Dermis blood vessel endothelial cell (primary cell): ENCODE data around the gene SIL1. TPM values are rescaled to one million over a fixed set of nuclear protein-coding genes. Genes with fewer than 3 reads are reported as not detected.
"Not testable (repeated sequence)": the region's sequence is repeated elsewhere in the genome, so short reads cannot be mapped to it uniquely, and the experiment has no call there.

ENCODE experiments used
- DNase-seq: peaks from one replicate; pipeline ENCODE4 v3.0.0; 2010
- total RNA-seq: library from RNA; depleted of rRNA; stranded (reverse); fragments of >200 nt; gene quantifications from 2 replicates; pipeline ENCODE4 v1.2.3, GENCODE V29; 2014

The SIL1 gene
- total RNA-seq, 1 donor from 2014 or later, result 58.0 TPM

DNA sequence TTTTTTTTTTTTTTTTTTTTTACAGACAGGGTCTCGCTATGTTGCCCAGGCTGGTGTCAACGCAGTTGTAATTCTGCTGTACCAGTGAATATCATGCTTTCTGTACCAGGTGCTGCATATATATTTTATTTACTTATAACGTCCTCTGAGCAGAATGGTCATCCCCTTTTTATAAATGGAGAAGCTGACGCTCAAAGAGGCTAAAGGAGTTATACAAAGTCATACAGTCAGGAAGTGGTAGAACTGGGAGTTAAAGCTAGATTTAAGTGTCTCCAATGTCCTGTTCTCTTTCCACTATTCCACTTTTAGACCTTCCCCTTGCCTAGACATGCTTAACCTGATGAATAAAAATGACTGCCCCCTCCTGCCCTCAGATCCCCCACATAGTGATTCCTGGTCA is 1.2 kb upstream of the SIL1 start:
- DNase-seq, result no peak

DNA sequence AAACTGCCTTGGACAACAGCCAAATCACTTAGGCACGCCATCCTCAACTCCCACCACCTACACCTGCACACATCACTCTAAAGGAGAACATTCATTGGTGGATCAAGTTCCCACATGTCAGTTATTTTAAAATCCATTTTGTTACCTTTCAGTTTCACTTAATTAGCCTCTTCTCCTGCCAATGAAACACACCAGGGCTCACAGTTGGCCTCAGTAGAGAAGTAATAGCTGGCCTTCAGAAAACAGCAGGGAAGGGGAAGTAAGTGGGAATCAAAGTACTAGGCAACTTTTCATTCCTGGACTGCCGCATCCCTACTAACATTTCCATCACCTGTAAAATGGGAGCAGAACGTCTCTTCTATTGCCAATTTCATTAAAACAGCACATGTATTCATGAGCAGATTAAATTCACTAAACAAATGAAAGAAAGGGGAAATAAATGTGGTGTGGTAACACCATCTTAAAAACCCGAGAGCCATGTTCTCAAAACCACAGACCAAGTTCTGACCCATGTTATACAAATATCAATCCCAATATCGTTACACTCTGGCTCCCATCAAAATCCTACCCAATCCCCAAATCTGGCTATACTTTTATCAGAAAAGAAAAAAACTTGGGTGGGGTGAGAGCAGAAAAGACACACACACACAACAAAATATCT is 1.7 kb downstream of the SIL1 start:
- no peak for DNase-seq

DNA sequence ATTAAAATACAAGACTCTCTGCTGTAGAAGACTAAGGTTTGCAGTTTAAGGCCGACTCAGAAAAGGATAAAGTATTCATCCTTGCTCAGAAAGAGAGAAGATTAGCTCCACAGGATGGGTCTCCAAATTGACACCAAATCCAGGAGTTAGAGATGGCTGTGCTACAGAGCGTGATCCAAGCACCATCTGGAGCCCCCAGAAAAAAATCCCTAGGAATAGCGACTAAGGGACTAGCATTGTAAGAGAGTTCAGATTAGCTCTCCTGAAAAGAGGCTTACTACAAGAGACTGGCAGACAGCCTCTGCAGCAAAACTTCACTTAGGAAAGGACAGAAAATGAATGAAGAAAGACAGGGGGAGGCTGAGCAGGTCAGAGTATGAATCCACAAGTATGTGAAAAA is 3.7 kb downstream of the SIL1 start:
- no peak for DNase-seq

DNA sequence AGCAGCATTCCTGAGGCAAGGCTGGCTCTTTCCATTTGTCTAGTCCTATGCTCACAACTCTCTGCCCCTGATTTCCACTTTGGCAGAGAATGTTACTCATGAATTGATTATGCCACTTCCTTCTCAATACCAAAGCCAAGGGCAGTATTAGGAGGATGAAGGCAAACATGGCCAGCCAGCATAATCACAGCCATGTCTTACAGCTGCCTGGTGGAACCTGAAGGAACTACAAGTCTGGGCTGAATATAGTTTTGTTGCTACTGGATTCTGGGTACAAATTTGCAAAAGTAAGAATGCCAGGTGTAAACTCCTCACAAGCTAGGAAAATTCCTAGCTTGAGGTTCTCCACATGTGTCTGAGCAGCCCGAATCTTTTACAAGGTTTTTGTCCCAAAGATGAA is 4.2 kb downstream of the SIL1 start:
- peak; percentile 32 for DNase-seq

DNA sequence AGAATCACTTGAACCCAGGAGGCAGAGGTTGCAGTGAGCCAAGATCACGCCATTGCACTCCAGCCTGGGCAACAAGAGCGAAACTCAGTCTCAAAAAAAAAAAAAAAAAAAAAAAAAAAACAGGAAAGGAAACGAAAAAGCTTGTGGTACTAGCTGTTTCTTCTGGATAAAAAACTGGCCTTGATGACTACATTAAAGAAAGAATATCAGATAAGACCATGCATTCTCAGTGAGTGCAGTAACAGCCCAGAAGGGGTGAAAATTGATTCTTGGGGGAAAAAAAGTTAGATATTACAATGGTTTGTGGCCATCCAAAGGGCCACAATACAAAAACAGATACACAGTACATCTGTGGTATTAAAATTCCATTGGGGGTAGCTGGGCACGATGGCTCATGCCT is 5.3 kb downstream of the SIL1 start:
- not testable (repeated sequence) for DNase-seq

DNA sequence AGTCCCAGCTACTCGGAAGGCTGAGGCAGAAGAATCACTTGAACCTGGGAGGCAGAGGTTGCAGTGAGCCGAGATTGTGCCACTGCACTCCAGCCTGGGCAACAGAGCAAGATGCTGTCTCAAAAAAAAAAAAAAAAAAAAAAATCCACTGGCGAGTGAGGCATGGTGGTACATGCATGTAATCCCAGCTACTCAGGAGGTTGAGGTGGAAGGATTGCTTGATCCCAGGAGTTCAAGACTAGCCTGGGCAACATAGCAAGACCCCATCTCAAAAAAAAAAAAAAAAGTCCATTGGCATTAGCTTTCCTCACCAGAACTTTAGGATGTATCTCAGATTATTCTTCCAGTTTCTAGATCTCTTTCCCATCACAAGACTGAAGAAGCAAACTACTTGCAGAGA is 6.2 kb downstream of the SIL1 start:
- not testable (repeated sequence) for DNase-seq

DNA sequence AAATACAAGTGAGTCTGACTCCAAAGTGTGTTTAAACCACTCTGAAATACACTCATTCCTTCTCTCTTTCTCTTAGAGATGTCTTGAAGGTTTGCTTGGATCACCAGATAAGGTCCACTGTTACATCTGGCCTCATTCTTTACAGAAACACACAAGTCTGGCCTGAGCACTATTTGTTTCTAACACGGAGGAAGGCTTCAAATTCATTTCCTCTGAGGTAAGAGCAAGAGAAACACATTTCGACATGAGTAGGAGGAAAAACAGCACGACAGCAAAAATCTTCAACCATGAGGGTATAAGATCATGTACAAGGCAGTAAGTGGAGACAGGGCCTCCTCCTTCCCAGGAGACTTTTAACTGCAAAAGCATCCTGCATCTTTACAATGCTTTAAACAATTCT is 8.0 kb downstream of the SIL1 start:
- peak; percentile 32 for DNase-seq

DNA sequence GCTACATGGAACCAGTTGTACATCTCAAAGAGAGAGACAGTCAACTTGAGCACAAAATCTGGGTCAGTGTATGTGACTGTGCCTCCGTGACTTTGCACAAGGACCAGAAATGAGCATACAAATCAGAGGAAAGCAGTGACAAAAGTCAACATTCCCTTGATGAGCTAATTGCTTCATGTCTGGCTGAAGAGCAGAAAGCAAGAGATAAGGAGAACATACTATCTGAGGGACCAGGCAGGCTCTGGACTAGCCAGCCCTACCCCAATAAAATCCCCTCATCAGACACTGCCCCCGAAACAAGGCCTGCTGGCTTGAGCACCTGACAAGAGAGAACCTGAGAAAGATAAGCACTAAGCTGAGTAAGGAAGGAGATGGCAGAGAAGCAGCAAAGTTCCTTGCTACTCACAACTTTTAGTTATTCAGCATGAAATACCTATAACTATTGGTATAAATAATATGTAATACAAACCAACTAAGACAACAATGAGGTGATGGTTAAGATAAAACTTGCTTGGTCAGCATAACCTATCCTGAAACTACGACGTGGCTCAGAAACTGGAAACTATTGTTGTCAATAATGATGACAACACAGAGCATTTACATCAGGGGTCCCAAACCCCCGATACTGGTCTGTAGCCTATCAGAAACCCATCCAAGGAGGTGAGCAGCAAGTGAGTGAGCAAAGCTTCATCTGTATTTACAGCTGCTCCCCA is 9.5 kb downstream of the SIL1 start:
- DNase-seq, result no peak

DNA sequence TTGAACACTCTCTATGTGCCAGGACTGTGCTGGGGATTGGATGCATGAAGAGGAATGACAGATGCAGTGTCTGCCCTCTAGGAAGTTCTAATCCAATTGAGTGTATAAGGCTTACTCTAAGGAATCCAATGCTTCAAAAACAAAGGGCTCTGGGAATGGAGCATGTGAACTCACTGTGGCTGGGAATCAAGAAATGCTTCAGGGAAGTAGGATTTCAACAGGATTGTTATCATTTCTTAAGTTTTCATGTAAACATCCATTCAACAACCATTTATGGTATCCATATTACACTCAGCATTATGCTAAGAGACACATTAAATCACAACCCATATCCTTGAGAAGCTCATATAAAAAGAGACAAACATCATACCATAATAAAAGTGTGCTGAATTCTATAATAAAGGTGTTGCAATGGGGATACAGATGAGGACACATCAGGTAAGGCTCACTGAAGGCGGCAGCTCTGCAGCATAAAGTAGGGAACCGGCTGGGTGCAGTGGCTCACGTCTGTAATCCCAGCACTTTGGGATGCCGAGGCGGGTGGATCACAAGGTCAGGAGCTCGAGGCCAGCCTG is 11.3 kb downstream of the SIL1 start:
- no peak for DNase-seq

DNA sequence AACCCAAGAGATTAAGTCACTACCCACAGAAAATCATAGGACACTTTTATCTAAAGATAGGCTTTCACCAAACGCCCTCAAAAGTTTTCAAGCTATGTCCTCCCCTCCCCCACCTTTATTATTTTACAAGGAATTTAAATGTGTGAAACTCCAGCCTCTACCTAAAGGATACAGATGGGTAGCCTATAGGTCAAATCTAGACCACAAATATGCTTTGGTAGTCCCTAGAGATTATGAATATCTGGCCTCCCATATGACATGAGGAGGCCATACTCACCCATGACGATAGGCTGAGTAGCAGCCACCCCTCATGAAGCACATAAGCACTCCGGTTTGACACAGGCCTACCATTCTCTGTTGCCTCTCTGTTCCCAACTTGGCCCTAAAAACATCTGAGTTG is 11.9 kb downstream of the SIL1 start:
- DNase-seq, result no peak

DNA sequence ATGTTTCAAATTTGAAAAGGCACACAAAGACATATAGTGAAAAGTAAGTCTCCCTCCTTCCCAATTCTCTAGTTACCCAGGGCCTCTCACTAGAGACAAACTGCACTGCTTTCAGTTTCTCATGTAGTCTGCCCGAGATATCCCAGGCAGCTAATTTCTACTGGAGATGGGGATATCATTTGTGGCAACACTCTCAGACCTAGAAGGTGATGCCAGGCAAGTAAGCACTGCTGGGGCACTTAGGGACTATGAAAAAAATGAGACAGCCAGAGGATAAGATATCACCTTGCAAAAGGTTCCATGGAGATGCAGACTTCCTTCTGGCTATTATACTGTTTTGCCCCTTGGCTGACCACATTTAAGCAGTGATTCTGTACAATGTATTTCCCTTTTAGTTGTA is 12.6 kb downstream of the SIL1 start:
- no peak for DNase-seq

DNA sequence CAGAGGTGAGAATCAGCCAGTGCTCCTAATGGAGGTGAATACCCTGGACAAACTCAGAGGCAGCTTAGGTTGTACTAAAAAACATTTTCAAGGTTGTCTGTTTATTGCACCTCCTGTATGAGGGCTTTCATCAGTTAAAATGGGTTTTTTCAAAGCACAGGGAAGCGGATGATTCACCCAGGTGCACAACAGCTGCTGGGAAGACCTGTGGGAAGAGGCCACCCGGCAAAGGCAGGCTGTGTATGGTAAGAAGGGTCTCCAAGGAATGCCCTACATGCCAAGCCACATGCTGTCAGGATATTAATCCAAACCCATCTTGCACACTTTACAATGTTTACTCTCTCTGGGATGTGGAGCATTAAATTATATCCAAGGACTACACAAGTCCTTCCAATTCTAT is 14.7 kb downstream of the SIL1 start:
- DNase-seq, result no peak

DNA sequence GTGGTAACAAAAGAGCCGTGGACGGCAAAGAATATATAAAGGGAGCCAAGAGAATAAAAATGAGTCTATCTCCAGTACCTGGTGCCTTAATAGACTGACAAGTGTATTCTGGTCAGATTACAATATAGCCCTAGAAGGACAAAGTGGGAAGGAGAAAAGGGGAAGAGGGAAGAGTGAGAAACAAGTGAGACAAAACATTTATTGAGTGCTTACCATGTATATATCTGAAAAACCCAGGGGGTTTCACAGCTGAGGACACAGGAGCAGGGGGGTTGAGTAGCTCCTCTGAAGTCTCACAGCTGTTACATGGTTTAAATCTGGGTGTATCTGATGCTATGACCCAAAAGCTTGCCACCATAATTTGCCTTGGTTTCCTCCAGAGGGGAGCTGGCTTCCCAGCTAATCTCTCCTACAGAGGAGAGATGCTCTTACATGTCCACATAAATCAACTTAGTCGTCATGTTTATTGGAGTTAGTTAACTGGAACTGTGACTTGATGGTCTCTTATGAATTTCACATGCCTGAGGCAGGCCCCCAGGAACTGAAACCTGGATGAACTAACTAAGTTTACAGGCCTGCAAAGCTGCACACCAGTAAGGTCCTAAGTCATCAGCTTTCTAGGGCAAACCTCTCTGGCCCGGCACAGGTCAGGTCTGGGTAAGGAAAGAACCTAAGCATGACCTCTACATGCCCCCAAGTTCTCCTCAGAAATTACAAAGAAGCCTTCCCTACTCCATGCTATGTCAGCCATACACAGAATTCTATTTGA is 15.5 kb downstream of the SIL1 start:
- no peak for DNase-seq

DNA sequence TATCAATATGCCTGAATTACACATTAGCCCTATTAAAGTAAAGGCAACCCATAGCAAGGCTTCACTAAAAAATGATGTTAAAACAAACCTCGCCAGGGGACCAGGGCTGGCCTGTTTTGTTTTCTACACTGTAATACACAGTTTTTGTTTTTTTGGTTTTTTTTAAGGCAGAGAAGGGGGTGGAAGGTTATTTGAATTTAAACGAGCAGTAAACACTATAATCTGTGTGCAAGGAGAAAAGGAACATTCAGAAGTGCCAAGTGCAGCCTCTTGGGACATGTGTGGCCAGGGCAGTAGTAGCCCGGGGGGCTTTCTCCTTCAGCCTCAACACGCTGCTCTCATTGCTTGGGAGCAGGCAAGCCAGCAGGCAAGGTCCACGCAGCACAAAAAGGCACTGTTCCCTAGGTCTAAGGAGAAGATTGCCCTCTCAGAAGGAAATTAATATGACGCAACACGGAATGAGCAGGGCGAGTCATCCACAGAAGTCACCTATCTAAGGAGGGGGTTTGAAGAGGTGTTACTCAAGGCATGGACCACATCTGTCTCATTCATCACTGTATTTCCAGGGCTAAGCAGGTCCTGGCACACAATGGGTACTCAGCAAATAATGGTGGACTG is 16.2 kb downstream of the SIL1 start:
- peak; percentile 25 for DNase-seq

DNA sequence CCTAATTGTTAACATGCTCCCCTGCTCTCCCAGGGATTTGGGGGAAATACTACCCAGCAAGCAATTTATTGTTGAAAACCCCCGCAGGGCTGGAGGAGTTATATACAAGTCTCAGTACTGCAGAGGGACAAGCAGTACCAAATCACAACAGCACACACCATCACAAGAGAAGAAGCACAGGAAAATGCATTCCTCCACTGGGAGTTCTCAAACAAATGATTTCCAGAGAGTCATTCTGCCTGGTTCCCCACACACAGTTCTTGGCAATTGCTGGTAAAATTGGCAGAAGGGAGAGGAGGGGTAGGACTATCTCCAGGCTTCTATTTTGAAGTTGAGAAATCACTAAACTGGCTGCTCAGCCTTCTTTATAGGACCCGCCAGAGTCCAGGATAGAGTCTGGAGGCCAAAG is 16.8 kb downstream of the SIL1 start:
- DNase-seq, result peak; percentile 23

DNA sequence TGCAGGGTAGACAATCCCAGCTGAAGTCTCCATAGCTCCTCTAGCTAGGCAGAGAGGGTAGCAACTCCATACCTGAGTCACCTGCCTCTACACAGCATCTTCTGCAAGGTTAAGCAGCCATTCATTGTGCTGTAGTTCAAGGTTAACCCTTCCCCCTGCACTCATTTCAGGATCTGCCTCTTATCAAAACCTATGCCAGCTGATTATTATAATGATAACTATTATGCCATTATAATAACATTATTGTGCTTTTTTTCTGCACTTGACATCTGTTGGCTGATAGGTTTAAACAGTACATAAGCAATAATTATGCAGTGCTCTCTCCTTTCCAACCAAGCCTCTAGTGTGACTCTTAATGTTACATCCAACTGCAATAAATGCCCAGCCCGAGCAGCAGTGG is 17.3 kb downstream of the SIL1 start:
- DNase-seq, result no peak

DNA sequence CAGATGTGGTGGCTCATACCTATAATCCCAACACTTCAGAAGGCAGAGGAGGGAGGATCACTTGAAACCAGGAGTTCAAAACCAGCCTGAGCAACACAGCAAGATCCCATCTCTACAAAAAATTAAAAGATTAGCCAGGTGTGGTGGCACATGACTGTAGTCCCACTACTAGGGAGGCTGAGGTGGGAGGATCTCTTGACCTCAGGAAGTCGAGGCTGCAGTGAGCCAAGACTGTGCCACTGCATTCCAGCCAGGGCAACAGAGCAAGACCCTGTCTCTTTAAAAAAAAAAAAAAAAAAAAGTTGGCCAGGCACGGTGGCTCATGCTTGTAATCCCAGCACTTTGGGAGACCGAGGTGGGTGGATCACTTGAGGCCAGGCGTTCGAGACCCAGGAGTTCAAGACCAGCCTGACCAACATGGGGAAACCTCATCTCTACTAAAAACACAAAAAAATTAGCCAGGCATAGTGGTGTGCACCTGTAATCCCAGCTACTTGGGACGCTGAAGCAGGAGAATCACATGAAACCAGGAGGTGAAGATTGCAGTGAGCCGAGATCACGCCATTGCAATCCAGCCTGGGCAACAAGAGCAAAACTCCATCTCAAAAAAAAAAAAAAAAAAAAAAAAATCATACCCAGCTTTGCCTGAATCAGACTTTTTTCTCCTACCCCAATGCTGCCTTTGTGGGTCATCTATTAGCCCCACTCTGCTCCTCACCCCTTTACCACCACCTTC is 18.2 kb downstream of the SIL1 start:
- not testable (repeated sequence) for DNase-seq

DNA sequence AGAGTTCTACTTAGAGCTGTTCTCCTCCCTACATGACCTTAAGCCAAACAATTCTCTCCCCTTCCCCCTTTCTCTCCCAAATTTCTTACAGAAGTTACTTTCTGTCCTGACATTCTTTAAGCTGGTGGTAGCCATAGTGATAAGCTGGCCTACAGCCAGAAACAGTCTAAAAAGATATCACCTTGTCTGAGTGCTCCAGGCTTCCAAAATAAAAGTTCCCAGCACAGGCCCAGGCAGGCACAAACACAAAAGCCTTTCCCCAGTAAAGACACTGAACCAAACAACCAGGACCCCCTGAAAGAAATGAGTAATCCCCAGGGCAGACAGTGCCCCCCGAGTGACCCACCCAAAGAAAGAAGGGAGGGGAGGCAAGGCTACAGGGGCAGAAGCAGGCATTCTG is 19.2 kb downstream of the SIL1 start:
- DNase-seq, result peak; percentile 43

DNA sequence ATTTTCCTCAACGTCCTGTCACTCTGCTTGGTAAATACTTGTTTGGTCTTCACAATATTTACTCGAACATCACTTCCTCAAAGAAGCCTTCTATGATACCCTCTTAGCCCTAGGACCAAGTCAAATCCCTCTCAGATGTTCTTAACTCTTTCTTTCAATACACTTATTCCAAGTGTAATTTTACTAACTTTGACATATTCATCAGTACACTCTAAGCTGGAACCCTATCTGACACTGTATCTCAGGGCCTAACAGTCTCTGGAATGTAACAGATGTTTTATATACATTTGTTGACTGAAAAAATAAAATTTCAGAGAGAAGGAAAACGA is 19.6 kb downstream of the SIL1 start:
- no peak for DNase-seq

DNA sequence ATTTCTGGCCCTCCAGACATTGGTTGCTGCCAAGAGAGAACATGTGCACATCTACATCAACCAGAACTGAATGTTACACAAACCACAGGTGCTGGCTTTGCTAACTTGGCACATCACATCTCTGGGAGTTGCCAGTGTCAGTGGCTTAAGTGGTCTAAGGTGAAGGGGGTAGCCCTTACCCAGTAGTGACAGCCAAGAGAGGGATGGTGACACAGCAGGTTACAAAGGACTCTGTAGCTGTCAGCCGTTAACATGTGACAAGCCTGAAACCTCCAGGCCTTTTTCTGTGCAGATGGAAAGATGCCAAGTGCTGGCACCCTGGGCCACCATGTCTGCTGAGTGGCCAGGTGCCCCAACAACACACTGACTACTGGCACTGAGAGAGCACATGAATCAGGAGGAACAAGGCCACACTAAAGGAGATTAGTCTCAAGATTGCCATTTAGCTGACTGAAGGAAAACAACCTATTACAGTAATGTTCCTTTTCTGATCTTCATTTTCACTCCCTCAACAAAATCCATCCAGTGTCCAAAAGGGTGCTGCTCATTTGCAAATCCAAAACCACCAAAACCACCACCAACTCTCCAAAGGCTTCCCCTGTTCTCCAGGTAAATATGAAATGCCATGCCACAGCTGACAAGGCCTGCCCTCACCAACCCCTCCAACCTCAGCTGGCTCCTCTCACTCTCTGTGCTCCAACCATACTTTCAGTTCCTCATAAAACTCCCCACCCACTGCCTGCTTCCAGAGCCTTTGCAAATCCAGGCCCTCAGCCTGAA is 20.2 kb downstream of the SIL1 start:
- DNase-seq, result no peak

DNA sequence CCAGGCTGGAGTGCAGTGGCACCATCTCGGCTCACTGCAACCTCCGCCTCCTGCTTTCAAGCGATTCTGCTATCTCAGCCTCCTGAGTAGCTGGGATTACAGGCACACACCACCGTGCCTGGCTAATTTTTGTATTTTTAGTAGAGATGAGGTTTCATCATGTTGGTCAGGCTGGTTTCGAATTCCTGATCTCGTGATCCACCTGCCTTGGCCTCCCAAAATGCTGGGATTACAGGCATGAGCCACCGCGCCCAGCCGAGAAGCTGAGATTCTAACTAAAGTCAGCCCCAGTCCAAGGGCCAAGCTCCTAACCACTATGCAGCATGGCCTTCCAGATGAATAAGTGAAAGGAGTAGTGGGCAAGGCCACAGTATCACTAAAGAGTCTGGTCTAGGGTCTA is 20.9 kb downstream of the SIL1 start:
- DNase-seq, result not testable (repeated sequence)

DNA sequence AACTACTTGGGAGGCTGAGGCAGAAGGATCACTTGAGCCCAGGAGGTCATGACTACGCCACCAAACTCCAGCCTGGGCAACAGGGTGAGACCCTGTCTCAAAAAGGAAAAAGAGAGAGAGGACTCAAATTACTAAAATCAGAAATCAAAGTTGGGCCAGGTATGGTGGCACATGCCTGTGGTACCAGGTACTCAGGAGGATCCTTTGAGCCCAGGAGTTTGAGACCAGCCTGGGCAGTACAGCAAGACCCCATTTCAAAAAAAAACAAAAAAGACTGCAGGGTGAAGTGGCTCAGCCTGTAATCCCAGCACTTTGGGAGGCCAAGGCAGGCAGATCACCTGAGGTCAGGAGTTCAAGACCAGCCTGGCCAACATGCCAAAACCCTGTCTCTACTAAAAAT is 23.8 kb downstream of the SIL1 start:
- DNase-seq, result not testable (repeated sequence)
